Stimulated activated CD8-positive, alpha-beta memory T cell treated with anti-CD3 and anti-CD28 coated beads, Interleukin-4, amount 100 ng/mL, for 24 hours (primary cell): ENCODE data around the gene KCND3.

ENCODE experiments used
- DNase-seq: peaks from one replicate; pipeline ENCODE4 v3.0.0-alpha.2; 2020; ENCODE audit warnings: low read depth

KCND3 gene

DNA sequence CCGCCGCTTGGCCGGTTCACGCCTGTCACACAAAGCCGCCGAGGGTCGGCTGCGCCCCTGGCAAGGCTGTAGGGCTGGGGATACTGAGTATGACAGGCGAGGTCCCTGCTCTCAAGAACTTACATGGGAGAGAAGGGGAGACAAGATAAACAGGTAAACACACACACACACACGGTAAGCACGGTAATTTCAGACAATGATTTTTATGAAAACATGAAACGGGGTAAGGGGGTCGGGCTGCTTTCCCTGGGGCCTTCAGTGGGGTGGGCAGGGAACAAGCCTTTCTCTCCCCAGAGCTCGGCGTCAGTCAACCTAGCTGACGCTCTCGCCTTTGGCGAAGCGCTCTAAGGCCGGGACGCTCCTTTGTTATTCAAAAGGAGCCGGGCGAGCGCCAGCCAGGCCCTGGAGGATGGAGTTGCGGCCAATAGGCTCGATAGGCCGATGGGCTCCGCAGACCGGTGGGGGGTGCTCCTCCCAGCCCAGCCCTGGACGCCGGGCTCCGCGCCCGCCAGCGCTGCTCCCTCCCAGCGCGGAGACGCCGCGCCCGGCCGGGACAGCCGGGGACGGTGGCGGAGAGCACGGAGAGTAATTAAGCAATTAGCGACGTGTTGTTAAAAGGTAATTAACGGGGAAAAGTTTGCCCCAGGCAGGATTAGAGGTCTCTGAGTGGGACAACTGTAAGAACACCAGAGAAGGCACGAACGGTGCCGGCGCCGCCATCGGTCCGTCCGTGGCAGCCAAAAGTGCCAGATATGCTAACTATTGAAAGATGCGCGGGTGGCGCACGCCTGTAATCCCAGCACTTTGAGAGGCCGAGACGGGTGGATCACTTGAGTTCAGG is 249.3 kb downstream of the KCND3 start:
- DNase-seq, result no peak

- DNase-seq, result peak; percentile 75
Observed at GRCh38 chr1:111739194-111739924, 250.1 kb downstream of the KCND3 start, which contains the start of gene INKA2. INKA2 (minus strand) TSS chr1:111739395; CDS start chr1:111739242, 153 bp downstream.

DNA sequence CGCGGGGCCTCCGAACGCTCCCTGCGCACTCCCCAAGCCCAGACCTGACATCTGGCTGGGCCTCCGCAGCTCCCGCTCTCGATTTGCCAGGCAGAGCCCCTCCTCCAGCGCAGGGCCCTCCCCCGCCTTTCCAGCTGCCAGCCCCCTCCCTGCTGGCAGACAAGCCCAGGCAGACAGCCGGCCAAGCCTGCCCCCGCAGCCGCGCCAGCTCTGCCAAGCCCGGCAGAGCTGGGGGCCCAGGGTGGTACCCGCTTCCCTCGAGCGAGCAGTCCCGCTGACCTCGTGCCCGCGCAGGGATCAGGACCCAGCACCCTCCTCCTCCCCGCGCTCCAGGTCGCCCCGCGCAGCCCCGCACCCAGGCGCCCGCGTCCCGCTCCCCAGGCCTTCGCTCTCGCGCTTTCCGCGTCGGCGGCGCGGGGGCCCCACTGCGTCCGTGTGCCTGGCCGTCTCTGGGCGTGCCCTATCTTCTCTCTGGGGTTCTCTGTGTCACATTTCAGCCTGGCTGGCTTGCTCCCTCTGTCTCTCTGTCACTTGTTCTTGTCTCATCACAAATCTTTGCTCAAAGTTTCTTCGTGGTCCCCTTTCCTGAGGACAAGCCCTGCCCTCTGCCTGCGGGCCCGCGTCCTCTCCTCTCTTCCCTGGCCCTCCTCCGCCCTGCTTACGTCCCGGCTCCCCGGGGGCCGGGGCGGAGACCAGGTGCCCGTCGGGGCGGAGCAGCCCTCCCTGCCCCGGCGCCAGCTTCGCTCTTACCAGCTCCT is 250.9 kb downstream of the KCND3 start:
- peak; percentile 33 for DNase-seq

DNA sequence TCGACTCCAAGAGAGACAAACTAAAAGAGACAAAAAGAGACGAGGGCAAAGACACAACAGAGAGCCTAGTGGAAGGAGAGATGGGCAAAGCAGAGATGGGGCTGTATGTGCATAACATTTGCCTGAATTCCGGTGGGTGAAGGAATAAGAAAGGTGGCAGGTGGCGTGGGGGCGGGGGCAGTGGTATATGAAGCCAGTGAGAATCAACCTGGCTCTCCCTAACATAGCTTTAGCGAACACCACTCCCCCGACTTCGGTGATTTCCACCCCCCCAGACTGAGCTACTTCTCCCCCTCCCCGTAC is 251.4 kb downstream of the KCND3 start:
- DNase-seq, result no peak

- DNase-seq, result no peak
Observed at GRCh38 chr1:111737216-111738132, 252.0 kb downstream of the KCND3 start.

- DNase-seq, result no peak
Observed at GRCh38 chr1:111736548-111737215, 252.8 kb downstream of the KCND3 start.

- DNase-seq, result no peak
Observed at GRCh38 chr1:111735858-111736544, 253.5 kb downstream of the KCND3 start.

DNA sequence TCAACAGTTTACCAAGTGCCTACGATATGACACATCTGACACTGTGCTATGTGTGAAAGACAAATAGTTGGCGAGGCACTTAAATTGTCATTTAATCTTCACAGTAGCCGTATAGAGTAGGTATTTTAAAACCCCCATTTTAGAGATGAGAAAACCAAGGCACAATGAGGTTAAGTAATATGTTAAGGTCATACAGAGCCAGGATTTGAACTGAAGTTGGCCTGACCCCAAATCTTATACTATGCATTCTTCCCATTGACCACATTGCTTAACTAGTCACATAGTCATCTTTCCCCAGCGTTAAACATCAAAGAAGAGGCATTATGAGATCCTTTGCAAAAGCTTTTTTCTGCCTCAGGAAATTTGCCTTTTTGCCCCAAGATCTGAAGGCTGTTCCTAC is 254.1 kb downstream of the KCND3 start:
- DNase-seq, result no peak

DNA sequence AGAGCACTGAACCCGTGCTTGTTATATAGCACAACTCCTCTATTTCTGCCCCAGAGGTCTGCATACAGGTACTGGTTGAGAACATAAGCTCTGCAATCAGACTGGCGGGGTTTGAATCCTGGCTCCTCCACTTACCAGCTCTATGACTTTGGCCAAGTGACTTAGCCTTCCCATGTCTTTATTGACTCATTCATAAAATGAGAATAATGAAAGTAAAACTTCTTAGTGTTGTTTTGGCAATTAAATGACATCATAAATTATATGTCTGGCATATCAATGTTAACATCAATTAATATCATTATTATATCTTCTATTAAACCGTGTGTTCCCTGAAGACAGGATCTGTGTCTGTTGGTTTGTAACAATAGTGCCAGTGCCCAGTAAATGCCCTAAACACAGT is 254.6 kb downstream of the KCND3 start:
- DNase-seq, result no peak

DNA sequence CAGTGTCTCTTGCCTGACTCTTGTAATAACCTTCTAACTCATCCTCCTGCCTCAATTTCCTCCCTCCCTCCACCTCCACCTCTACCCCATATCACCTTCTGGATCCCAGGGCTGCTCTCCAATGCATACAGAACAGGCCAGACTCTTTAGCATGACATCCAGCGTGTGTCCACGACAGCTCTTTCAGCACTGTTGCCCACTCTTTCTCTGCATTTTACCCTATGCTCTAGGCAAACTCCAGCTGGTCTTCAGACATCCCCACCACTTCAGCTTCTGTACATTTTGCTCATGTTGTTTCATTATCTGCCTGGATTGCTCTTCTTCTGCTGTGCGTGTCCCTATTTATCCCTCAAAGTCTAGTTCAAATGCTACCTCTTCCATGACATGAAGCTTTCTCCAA is 255.0 kb downstream of the KCND3 start:
- DNase-seq, result no peak

GRCh38 chr1:111733992-111734341 is 255.5 kb downstream of the KCND3 start:
- no peak for DNase-seq

- no peak for DNase-seq
Observed at GRCh38 chr1:111733183-111733991, 256.1 kb downstream of the KCND3 start.

DNA sequence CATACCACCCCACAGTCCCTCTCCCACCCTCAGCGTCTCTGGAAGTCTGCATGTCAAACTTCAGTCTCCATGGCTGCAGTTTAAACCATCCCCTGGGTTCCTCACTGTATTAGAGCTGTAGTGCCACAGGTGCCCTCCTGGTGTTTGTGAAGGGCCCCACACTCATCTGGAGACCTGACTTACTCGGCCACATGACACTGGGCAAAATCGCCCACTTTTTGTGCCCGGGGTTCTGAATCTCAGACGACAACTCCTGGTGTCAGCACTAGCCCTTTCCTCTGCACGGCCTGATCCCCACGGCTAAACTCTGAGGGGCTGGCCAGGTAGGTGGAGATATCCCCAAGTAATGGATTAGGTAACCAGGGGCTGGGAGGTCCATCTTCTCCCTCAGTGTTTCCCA is 256.8 kb downstream of the KCND3 start:
- no peak for DNase-seq

DNA sequence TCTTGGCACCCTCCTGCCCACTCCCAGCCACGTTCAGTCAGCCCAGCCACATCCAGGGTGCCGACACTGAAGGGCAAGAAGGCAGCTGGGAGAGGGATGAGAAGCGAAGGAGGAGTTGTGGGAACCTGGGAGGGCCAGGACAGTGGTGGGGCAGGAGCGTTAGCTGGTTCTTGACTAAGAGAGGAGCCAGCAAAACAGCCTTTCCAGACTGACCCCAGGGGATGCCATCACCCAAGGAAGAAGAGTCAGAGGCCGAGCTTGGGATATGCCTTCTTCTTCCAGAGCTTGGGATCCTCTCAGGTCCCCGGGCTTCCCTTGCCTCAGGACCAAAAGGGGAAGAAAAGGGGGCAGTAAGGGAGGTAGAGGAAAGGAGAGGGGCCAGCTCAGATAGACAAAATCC is 257.5 kb downstream of the KCND3 start:
- DNase-seq, result no peak

DNA sequence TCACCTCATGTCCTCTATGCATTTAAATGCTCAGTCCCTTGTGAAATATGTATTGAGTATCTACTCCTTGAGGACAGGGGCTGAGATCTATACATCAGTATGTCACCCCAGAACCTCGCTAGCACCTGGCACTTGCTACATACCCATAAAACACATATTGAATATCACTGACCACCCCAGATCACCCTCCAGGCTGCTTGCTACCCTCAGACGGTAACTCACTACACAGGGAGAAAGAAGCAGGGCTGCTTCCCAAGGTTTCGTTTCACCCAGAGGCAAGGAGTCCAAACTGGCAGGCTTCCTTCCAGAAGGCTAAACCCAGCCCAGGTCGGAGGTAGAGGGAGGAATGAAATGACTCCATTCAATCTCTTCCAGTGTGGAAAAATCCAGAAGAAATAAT is 258.8 kb downstream of the KCND3 start:
- DNase-seq, result no peak

DNA sequence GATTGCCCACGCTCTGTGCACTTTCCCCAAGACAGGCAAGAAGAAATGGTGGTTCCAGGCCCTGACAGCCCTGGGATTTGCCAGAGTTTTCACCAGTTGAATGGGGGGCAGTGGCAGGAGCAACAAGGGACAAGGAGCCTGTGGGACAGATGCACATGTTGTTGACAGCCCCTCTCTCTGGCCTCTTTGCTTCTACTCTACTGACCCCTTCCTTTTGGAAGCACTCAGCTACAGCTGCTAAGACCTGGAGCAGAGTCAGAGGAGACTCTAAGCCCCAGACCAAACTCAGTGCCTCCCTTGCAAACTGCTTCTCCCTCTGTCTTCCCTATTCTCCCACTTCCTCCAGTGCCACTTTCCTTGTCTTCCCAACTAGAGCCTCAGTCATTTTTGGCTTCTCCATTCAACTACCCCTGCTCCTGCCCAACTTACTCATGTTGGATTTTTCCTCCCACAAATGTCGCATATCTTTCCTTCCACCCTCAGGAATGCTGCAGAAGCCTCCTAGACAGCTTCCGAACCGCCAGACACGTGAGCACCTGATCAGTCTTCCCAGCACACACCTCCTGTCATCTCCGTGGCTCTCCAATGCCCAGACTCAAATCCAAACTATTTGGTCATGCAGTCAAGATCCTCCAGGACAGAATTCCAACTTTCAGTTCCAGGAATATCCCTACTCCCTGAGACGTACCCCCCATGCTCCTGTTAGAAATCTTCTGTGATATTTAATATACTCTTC is 259.4 kb downstream of the KCND3 start:
- DNase-seq, result no peak

DNA sequence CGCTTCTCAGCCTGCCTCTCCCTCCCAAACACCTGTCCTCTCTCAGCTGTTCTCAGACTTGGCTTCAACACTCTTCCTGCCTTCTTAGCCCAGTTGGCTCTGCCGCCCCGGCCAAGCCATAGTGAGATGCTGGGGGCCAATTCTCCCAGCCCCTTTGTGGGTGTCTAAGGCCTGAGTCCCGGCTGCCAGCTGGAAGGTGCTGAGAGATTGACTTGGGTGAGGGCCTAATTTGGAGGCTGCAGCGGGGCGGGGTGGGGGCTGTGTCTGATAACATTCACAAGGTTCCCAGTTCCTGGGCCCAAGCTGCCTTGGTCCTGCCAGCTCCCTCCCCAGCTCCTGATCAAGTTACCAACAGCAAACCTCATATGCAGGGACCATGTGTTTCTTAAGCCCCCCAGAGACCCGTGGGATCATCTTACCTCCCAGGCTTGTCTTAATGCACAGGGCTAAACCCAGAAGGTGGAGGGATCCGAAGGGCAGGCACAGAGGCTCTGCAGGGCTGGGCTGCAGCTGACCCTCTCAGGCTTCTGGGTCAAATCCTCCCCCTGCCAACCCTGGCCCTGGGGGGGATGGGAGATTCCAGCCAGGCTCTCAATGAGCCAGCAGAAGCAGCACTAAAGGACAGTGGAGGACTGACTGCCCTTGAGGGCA is 260.1 kb downstream of the KCND3 start:
- DNase-seq, result no peak

GRCh38 chr1:111727056-111727455 is 262.4 kb downstream of the KCND3 start:
- DNase-seq, result no peak

DNA sequence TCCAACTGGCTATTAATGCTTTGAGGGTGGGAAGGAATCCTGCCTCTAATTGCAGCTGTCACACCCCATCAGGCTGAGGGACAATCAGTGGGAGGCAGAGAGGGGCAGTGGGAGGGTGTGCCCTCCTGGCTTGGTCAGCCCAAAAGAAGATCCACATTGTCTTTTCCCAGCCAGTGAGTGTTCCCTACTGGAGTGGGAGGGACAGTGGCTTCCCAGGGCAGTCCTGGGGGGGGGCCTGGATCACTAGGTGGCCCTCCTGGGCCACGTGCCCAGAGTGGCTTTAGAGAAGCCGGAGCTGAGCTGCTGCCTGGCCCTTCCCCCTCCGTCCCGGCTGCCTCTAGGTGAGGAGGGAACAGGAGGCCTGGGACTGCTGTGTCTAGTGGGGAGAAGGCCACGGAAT is 264.3 kb downstream of the KCND3 start:
- DNase-seq, result no peak
